IMR-90 (cell line): ENCODE measurements around the gene ACSL3. TPM values are rescaled to one million over a fixed set of nuclear protein-coding genes. Genes with fewer than 3 reads are reported as not detected.

Source experiments
- ATAC-seq: fragments of 200-7000 bp; cut with Tn5 transposase; 2 replicates; pipeline ENCODE4 v1.9.1; 2020; ENCODE audit warnings: low read depth, mild to moderate bottlenecking, moderate library complexity
- BruUV-seq: library from RNA; stranded (reverse); fragments of 400-500 nt; replicated peaks from 2 replicates; lab custom pipeline; 2021; lab: Mats Ljungman, UMichigan
- CTCF ChIA-PET: fragments of 300-600 bp; formaldehyde crosslinking; extraction: SDS; loops from one replicate; lab custom pipeline; 2021; ENCODE audit warnings: antibody characterized with exemption; lab: Yijun Ruan, JAX
- POLR2A ChIA-PET: fragments of 300-600 bp; sonication (Branson Sonifier 250); formaldehyde crosslinking; loops from one replicate; lab custom pipeline; 2022; ENCODE audit warnings: antibody characterized with exemption; ENCODE audit not compliant: unreplicated experiment; lab: Charles Lee
- DNase-seq: peaks from one replicate; pipeline ENCODE4 v3.0.0; 2013
- H2AFZ ChIP-seq: replicated peaks from 2 replicates; pipeline ENCODE3; 2013; ENCODE audit warnings: low read length, mild to moderate bottlenecking; ENCODE audit not compliant: poor library complexity
- H2AK5ac ChIP-seq: 2 replicates; pipeline ENCODE4 v1.6.1; 2013; ENCODE audit warnings: low read depth, low read length, inconsistent platforms
- H2AK9ac ChIP-seq: replicated peaks from 2 replicates; pipeline ENCODE3; 2013; ENCODE audit warnings: mild to moderate bottlenecking, low read depth, low read length, moderate library complexity; ENCODE audit not compliant: poor library complexity
- H2BK120ac ChIP-seq: 2 replicates; pipeline ENCODE4 v1.6.1; 2013; ENCODE audit warnings: low read depth, low read length, inconsistent platforms
- H2BK15ac ChIP-seq: 3 replicates; pipeline ENCODE4 v1.6.1; 2013; ENCODE audit warnings: low read depth, low read length, inconsistent platforms
- H2BK20ac ChIP-seq: 2 replicates; pipeline ENCODE4 v1.6.1; 2013; ENCODE audit warnings: low read depth, mild to moderate bottlenecking, inconsistent platforms, low read length, moderate library complexity
- H2BK5ac ChIP-seq: 2 replicates; pipeline ENCODE4 v1.6.1; 2013; ENCODE audit warnings: mild to moderate bottlenecking, low read depth, low read length, inconsistent platforms; ENCODE audit not compliant: poor library complexity, severe bottlenecking
- H3K14ac ChIP-seq: replicated peaks from 2 replicates; pipeline ENCODE4 v1.6.1; 2013; ENCODE audit warnings: low read depth, low read length, inconsistent platforms
- H3K18ac ChIP-seq: 2 replicates; pipeline ENCODE4 v1.6.1; 2013; ENCODE audit warnings: low read depth, low read length, control low read depth
- H3K23ac ChIP-seq: 2 replicates; pipeline ENCODE4 v1.6.1; 2013; ENCODE audit warnings: low read depth, low read length, inconsistent platforms
- H3K27ac ChIP-seq: 2 replicates; pipeline ENCODE4 v1.5.1; 2013; ENCODE audit warnings: mild to moderate bottlenecking, control low read depth, low read length; ENCODE audit not compliant: insufficient read depth
- H3K27me3 ChIP-seq: 2 replicates; pipeline ENCODE4 v1.6.1; 2013; ENCODE audit warnings: low read length; ENCODE audit not compliant: control insufficient read depth, insufficient read depth
- H3K36me3 ChIP-seq: 2 replicates; pipeline ENCODE4 v1.6.1; 2013; ENCODE audit warnings: low read length, mixed read lengths; ENCODE audit not compliant: control insufficient read depth, insufficient read depth
- H3K4ac ChIP-seq: 2 replicates; pipeline ENCODE4 v1.6.1; 2013; ENCODE audit warnings: low read depth, low read length, inconsistent platforms
- H3K4me1 ChIP-seq: 2 replicates; pipeline ENCODE4 v1.6.1; 2013; ENCODE audit warnings: low read length, mixed read lengths; ENCODE audit not compliant: control insufficient read depth, insufficient read depth
- H3K4me2 ChIP-seq: 2 replicates; pipeline ENCODE4 v1.6.1; 2013; ENCODE audit warnings: low read depth, mild to moderate bottlenecking, control low read depth, low read length, moderate library complexity
- H3K4me3 ChIP-seq: 2 replicates; pipeline ENCODE4 v1.5.1; 2013; ENCODE audit warnings: low read depth, mild to moderate bottlenecking, control low read depth, low read length, moderate library complexity; ENCODE audit not compliant: insufficient read depth
- H3K56ac ChIP-seq: 2 replicates; pipeline ENCODE4 v1.6.1; 2013; ENCODE audit warnings: low read length, inconsistent platforms; ENCODE audit not compliant: insufficient read depth; ENCODE audit errors: extremely low read depth
- H3K79me1 ChIP-seq, 2 experiments: 2 replicates each; pipeline ENCODE4 v1.6.1; 2013; ENCODE audit warnings: low read length in 2 of 2, inconsistent platforms in 1 of 2, low read depth in 1 of 2
- H3K9ac ChIP-seq: 2 replicates; pipeline ENCODE4 v1.6.1; 2013; ENCODE audit warnings: low read depth, low read length, control low read depth
- H3K9me1 ChIP-seq: 2 replicates; pipeline ENCODE4 v1.6.1; 2013; ENCODE audit warnings: low read length, inconsistent platforms; ENCODE audit not compliant: insufficient read depth
- H3K9me3 ChIP-seq: 2 replicates; pipeline ENCODE4 v1.6.1; 2013; ENCODE audit warnings: low read length; ENCODE audit not compliant: control insufficient read depth, insufficient read depth
- H4K20me1 ChIP-seq: 2 replicates; pipeline ENCODE4 v1.6.1; 2013; ENCODE audit warnings: low read length, inconsistent platforms; ENCODE audit not compliant: insufficient read depth
- H4K5ac ChIP-seq: 2 replicates; pipeline ENCODE4 v1.6.1; 2013; ENCODE audit warnings: mild to moderate bottlenecking, low read depth, low read length, control low read depth
- H4K8ac ChIP-seq, 2 experiments: 2 replicates each; pipeline ENCODE4 v1.6.1; 2013; ENCODE audit warnings: low read depth in 2 of 2, low read length in 2 of 2, control low read depth in 1 of 2, inconsistent platforms in 1 of 2
- H4K91ac ChIP-seq: 2 replicates; pipeline ENCODE4 v1.6.1; 2013; ENCODE audit warnings: low read depth, low read length, inconsistent platforms; ENCODE audit not compliant: insufficient read depth
- BHLHE40 ChIP-seq: fragments of 150-350 bp; IDR thresholded peaks from 2 replicates; pipeline ENCODE4 v1.6.1; 2016; ENCODE audit warnings: mild to moderate bottlenecking, low read depth, low read length
- CHD1 ChIP-seq: IDR thresholded peaks from 2 replicates; pipeline ENCODE4 v1.6.1; 2012; ENCODE audit warnings: low read depth, low read length, improper control_type of control experiment
- FOS ChIP-seq: fragments of 150-350 bp; IDR thresholded peaks from 2 replicates; pipeline ENCODE4 v1.6.1; 2016; ENCODE audit warnings: low read depth, low read length
- MAFK ChIP-seq: IDR thresholded peaks from 2 replicates; pipeline ENCODE4 v1.6.1; 2012; ENCODE audit warnings: low read depth, low read length, improper control_type of control experiment
- MXI1 ChIP-seq: IDR thresholded peaks from 2 replicates; pipeline ENCODE4 v1.6.1; 2012; ENCODE audit warnings: low read depth, mild to moderate bottlenecking, low read length, moderate library complexity, borderline replicate concordance
- NFE2L2 ChIP-seq: fragments of 150-350 bp; IDR thresholded peaks from 2 replicates; pipeline ENCODE4 v1.6.1; 2016; ENCODE audit warnings: low read depth, mild to moderate bottlenecking, low read length
- POLR2A ChIP-seq: IDR thresholded peaks from 2 replicates; pipeline ENCODE4 v1.6.1; 2012; ENCODE audit warnings: mild to moderate bottlenecking, low read depth, low read length
- RAD21 ChIP-seq: IDR thresholded peaks from 2 replicates; pipeline ENCODE4 v1.6.1; 2012; ENCODE audit warnings: low read length, improper control_type of control experiment
- RCOR1 ChIP-seq: IDR thresholded peaks from 2 replicates; pipeline ENCODE4 v1.6.1; 2012; ENCODE audit warnings: mild to moderate bottlenecking, low read length, improper control_type of control experiment; ENCODE audit not compliant: insufficient replicate concordance
- RFX5 ChIP-seq: IDR thresholded peaks from 2 replicates; pipeline ENCODE4 v1.8.0; 2012; ENCODE audit warnings: low read depth, mild to moderate bottlenecking, low read length, moderate library complexity
- WGBS, 2 experiments: methylation state at CpG; one replicate each; pipeline versions ENCODE4 v1.1.5 to v1.1.7; 2013; ENCODE audit warnings: missing lambda C conversion rate in 2 of 2; ENCODE audit not compliant: insufficient read length in 1 of 2; ENCODE audit errors: extremely low coverage in 2 of 2; 5-methylcytosine and 5-hydroxymethylcytosine counted together
- dilution Hi-C: fragments of 300-500 bp; cut with HindIII; formaldehyde crosslinking; loops from one replicate; pipeline ENCODE4 v1.14.3; 2018; ENCODE audit warnings: low sequenced_read_pairs; ENCODE audit not compliant: unreplicated experiment
- in situ Hi-C: fragments of 300-500 bp; cut with MboI; formaldehyde crosslinking; loops from 3 replicates; pipeline ENCODE4 v1.14.3; 2019; ENCODE audit warnings: low sequenced_read_pairs, inconsistent platforms, mixed read lengths
- intact Hi-C: fragments of 100-400 bp; cut with micrococcal nuclease; formaldehyde crosslinking; loops from 2 replicates; pipeline ENCODE4 v1.10.0; 2022
- polyA plus RNA-seq, 3 experiments: library from polyadenylated mRNA; depleted of rRNA; stranded (reverse); fragments of >200 nt; gene quantifications; 2 replicates each; pipeline ENCODE4 v1.2.3, GENCODE V29; 2012; ENCODE audit warnings: low replicate concordance in 1 of 3
- total RNA-seq: library from RNA; depleted of rRNA; stranded (reverse); fragments of >200 nt; gene quantifications from 2 replicates; pipeline ENCODE4 v1.2.3, GENCODE V29; 2012
- TF ChIP-seq, protein P1 (sequence below): fragments of 150-350 bp; IDR thresholded peaks from 2 replicates; pipeline ENCODE4 v1.6.1; 2017; ENCODE audit warnings: mild to moderate bottlenecking, antibody characterized with exemption, low read length, low read depth

Gene ACSL3
- total and polyA plus RNA-seq, 2 of the 4 experiments (the other 2 are of a cell fraction) = 31.0 to 84.2 TPM

DNA sequence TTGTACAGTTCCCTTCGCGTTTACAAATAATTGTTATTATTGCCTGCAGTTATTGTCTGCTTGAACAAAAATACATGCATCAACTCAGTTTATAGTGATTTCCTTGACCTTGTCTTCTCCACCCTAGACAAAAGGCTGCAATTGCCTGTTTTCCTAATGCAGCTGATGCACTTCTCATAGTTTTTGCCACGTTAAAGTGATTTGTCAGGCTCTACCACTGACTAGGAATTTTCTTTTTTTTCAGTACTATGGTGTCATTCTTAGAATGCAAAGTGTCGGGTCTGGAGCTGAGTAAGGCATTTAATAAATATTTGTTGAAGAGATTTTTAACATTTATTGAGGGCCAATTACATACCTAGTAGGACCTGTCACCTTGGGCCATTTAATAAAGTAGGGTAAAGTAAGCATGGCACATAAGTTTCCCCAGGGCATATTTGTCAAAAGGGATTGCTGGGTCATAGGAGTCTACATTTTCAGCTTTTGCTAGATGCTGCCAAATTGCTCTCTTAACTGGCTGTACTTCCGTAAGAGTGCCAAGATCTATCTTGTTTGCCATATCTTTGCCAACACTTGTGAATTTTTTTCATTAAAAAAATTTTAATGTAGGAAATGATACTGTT lies 24.1 kb downstream of the ACSL3 start:
- H2BK20ac ChIP-seq = no peak overlapping the region
- H3K27ac ChIP-seq = no peak overlapping the region
- no peak overlapping the region for H3K9ac ChIP-seq
- H3K18ac ChIP-seq = no peak overlapping the region
- H4K20me1 ChIP-seq = peaks cover 62% of the 10 kb centered on the region; the same call in 1 of the 2 replicates
- H3K9me1 ChIP-seq = no peaks in the 10 kb centered on the region
- no peak overlapping the region for H4K5ac ChIP-seq
- peaks cover 11% of the 10 kb centered on the region for H3K4me1 ChIP-seq
- ChIA-PET POLR2A (interaction anchor here (0.6 kb wide), 1 partner anchor 25 kb away, joined by 3 read pairs; no protein-coding TSS in a partner anchor), CTCF (no interaction called here)
- no peak overlapping the region for H3K4me3 ChIP-seq
- H3K79me1 ChIP-seq = peaks cover 22 to 65% of the 10 kb centered on the region in 2 experiments
- no peak overlapping the region for H4K91ac ChIP-seq
- no peak overlapping the region for H2AK5ac ChIP-seq
- ATAC-seq (no peak), DNase-seq (no peak)
- no peak overlapping the region for H2BK5ac ChIP-seq
- H2AK9ac ChIP-seq = no peak overlapping the region
- H2BK120ac ChIP-seq = no peak overlapping the region
- H3K36me3 ChIP-seq = peaks cover 5% of the 10 kb centered on the region
- no peak overlapping the region for H2AFZ ChIP-seq
- dilution Hi-C loops = no loop called here
- H3K23ac ChIP-seq = no peak overlapping the region; the same call in 1 of the 2 replicates
- no peak overlapping the region for H3K56ac ChIP-seq
- H2BK15ac ChIP-seq = no peak overlapping the region
- WGBS, 2 experiments = no CpG with 5 or more reads among the region's 5 CpGs
- H3K27me3 ChIP-seq = no peaks in the 10 kb centered on the region
- intact Hi-C loops = no loop called here
- TF ChIP-seq RFX5 (no peak), BHLHE40 (no peak), RCOR1 (no peak), NFE2L2 (no peak), CHD1 (no peak), MXI1 (no peak), POLR2A (no peak), MAFK (no peak), RAD21 (no peak), FOS (no peak)
- TF ChIP-seq, protein P1, sequence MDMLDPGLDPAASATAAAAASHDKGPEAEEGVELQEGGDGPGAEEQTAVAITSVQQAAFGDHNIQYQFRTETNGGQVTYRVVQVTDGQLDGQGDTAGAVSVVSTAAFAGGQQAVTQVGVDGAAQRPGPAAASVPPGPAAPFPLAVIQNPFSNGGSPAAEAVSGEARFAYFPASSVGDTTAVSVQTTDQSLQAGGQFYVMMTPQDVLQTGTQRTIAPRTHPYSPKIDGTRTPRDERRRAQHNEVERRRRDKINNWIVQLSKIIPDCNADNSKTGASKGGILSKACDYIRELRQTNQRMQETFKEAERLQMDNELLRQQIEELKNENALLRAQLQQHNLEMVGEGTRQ = no peak
- H4K8ac ChIP-seq = no peak overlapping the region
- in situ Hi-C loops = no loop called here
- no peak overlapping the region for H3K14ac ChIP-seq
- no peaks in the 10 kb centered on the region for H3K9me3 ChIP-seq
- BruUV-seq = no TSS peak
- H3K4ac ChIP-seq = no peak overlapping the region
- no peak overlapping the region; the same call in 1 of the 2 replicates for H3K4me2 ChIP-seq
